ENCODE data around the gene PTH2. TPM values are rescaled to one million over a fixed set of nuclear protein-coding genes. Genes with fewer than 3 reads are reported as not detected.

The PTH2 gene
- total RNA-seq, 2 donors from 2014 or later, result not detected

DNA sequence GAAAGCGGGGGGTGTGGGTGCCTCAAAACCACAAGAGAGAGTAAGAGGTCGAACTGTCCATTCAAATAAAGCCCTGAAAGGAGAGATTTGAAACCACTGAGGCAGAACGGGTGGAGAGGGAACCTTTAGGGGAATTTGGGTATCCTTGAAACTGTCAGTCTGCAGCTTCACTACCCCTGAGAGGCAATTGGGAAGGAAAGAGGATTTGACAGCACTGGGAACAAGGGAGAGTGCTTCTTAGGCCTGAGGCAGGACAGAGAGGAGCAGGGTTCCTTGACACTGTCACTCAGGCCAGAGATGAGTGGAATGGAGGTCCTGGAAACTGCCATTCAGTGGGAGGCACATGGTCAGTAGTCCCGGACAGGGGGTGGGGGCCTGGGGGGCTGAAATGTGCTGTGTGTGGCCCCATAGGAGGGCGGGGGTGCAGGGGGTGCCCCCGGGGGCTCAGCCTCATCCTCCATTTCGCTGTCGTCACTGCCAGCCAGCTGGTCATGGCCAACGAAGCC lies 7.0 kb upstream of the PTH2 start:
- H3K27me3 Mint-ChIP-seq, result peaks cover 68% of the 10 kb centered on the region
- peaks cover 9% of the 10 kb centered on the region for H3K36me3 Mint-ChIP-seq (ENCODE audit: low read depth)
- H3K9me3 Mint-ChIP-seq, result no peaks in the 10 kb centered on the region
- H3K27ac Mint-ChIP-seq, result no peak overlapping the region
- no peak for ATAC-seq (replicated peaks)
- peaks cover 34% of the 10 kb centered on the region for H3K4me1 Mint-ChIP-seq
- no peak overlapping the region for H3K4me3 Mint-ChIP-seq

DNA sequence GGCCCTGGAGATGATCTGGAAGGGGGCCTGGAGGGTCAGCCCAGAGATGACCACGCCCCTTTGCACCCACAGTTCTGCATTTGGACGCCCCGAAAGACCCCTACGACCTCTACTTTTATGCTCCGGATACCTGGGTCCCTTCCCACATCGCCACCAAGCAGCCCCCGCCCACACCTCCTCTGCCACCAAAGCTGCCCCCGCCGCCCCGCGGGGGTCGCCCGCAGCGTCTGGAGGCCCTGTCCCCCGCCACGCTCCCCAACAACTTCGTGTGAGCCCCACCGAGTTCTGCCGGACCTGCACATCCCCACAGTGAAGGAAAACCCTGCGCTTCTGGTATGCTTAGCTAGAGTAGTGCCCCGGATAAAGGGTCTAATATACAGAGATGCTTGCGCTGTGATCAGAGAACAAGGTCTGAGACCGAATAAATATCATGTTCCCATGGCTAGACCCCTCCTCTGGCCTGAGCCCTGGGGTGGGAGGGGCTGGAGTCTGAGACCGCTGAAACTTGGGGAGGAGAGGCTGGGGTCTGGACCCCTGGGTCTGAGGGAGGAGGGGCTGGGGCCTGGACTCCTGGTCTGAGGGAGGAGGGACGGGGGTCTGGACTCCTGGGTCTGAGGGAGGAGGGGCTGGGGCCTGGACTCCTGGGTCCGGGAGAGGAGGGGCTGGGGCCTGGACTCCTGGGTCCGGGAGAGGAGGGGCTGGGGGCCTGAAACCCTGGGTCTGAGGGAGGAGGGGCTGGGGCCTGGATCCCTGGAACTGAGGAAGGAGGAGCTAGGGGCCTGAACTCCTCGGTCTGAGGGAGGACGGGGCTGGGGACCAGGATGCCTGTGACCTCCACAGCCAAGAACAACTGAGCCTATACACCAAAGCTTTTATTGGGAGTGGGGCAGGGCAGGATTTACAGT lies 5.6 kb upstream of the PTH2 start:
- Mint-ChIP-seq H3K4me1 (peaks cover 37% of the 10 kb centered on the region), H3K36me3 (ENCODE audit: low read depth) (peaks cover 9% of the 10 kb centered on the region), H3K27me3 (peaks cover 69% of the 10 kb centered on the region), H3K9me3 (no peaks in the 10 kb centered on the region), H3K27ac (no peak overlapping the region), H3K4me3 (peak overlapping the region; percentile 48)
- ATAC-seq (replicated peaks), result no peak

DNA sequence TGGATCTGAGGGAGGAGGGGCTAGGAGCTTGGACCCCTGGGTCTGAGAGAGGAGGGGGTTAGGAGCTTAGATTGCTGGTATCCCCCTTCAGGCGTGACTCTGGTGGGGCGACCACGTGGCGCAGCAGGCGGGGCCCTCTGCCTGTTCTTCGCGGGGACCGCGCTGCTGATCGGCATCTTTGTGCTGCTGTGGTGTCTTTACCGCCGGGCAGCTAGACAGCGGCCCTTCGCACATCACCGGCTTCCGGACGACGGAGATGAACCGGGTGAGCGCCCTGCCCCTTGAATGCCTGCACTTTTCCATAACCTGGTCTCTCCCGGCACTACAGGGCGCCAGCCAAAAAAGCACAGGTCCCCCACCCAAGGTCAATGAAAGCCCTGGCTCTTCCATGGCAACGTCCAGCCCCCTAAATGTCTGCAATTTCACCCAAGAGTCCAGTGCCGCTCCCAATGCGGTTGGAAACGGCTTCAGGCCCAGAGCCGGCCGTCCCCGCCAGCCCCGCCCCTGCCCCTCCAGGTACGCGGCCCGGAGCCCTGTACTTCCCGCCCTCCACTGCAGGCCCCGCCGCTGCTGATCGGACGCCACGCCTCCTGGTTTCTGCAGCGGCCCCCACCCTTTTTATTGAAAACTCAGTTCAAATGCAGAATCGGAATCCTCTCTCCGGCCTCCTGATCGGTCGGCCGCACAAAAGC lies 4.8 kb upstream of the PTH2 start:
- H3K27ac Mint-ChIP-seq, result no peak overlapping the region
- peak; percentile 30 for ATAC-seq (replicated peaks)
- H3K9me3 Mint-ChIP-seq, result no peaks in the 10 kb centered on the region
- H3K36me3 Mint-ChIP-seq (ENCODE audit: low read depth), result peaks cover 9% of the 10 kb centered on the region
- peaks cover 37% of the 10 kb centered on the region for H3K4me1 Mint-ChIP-seq
- peaks cover 69% of the 10 kb centered on the region for H3K27me3 Mint-ChIP-seq
- peak overlapping the region; percentile 48 for H3K4me3 Mint-ChIP-seq

DNA sequence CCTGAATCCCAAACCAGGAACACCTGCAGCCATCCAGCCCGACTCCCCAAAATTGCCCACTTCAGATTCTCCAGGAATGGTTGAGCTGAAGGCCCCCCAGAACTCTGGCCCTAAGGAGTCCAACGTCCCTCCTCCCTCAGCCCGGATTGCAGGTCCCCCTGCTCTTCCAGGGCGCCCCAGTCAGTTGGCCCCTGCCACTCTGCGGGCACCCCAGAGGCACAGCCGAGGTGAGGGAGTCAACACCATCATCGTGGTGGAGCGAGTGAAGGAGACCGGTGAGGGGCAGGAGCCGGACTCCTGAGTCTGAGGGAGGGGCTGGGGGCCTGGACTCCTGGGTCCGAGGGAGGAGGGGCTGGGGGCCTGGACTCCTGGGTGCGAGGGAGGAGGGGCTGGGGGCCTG lies 4.1 kb upstream of the PTH2 start:
- H3K4me1 Mint-ChIP-seq, result peaks cover 42% of the 10 kb centered on the region
- H3K36me3 Mint-ChIP-seq (ENCODE audit: low read depth), result peaks cover 9% of the 10 kb centered on the region
- H3K4me3 Mint-ChIP-seq, result peak overlapping the region; percentile 4
- no peak overlapping the region for H3K27ac Mint-ChIP-seq
- no peaks in the 10 kb centered on the region for H3K9me3 Mint-ChIP-seq
- no peak for ATAC-seq (replicated peaks)
- peaks cover 70% of the 10 kb centered on the region for H3K27me3 Mint-ChIP-seq

DNA sequence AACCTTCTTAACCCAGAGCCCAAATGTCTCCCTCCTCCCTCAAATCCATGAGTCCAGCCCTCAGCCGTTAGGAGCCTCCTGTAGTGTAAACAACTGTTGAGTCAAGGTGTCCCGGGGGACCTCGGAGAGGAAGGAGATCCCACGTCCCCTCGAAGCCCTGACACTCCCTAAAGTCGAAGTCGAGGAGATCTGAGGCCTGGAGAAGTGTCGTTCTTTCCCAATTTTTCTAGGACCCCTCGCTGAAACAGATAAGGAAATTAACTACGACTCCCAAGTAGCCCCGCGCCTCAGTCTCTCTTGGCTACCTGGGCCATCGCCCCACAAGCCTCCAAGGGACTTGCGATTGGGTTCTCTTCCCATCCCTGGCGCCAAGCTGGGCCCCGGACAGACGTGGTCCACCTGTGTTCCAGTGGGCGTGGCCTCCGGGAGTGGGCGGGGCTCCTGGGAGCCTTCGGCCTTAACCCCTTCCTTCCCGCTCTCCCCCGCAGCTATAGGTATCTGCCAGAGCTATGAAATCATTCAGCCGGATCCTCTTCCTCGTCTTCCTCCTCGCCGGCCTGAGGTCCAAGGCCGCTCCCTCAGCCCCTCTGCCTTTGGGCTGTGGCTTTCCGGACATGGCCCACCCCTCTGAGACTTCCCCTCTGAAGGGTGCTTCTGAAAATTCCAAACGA lies 2.8 kb upstream of the PTH2 start:
- H3K9me3 Mint-ChIP-seq, result no peaks in the 10 kb centered on the region
- H3K4me1 Mint-ChIP-seq, result peaks cover 46% of the 10 kb centered on the region
- H3K27ac Mint-ChIP-seq, result no peak overlapping the region
- peaks cover 9% of the 10 kb centered on the region for H3K36me3 Mint-ChIP-seq (ENCODE audit: low read depth)
- no peak overlapping the region for H3K4me3 Mint-ChIP-seq
- ATAC-seq (replicated peaks), result no peak
- H3K27me3 Mint-ChIP-seq, result peaks cover 76% of the 10 kb centered on the region

DNA sequence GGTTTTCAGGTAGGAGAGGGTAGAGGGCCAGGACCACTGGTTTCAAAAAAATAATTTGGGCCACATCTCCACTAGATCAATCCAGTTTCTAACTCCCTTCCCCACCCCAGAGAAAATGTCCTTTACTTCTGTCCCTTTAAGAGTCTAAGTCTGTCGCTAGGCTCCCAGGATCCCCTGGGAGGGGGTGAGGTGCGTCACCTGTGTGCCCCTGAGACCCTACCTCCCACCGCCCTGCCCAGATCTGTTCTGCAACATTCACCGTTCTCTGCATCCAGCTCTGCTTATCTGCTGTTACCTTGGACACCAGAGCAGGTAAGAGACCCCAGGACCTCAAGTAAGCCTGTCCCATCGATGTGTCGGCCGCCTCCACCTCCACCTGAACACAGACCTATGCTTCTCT lies 1.9 kb upstream of the PTH2 start, which contains the start of gene GFY:
Gene GFY (plus strand): TSS at position 211 of the 400 bp plus-strand sequence. CDS start 1,043 bp downstream, outside the sequence.
- ATAC-seq (replicated peaks), result no peak
- Mint-ChIP-seq H3K4me1 (peaks cover 39% of the 10 kb centered on the region), H3K27me3 (peaks cover 77% of the 10 kb centered on the region), H3K4me3 (peak within 1 kb of the TSS; percentile 60), H3K27ac (no peak within 1 kb of the TSS), H3K9me3 (no peaks in the 10 kb centered on the region), H3K36me3 (ENCODE audit: low read depth) (peaks cover 4% of the 10 kb centered on the region)

DNA sequence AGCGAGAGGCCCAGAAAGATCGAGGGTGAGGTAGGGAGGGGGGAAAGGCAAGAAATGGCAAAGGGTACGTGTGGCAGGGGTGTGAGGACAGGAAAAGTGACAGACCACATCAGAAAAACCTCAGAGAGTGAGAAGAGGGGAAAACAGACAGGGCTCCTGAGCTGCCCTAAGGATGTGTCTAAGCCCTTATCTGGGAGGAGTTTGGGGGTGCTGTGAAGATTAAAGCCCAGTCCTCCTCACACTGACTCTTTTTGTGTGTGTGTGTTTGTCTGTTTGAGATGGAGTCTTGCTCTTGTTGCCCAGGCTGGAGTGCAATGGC lies 703 bp upstream of the PTH2 start:
- H3K4me1 Mint-ChIP-seq, result peaks cover 39% of the 10 kb centered on the region
- no peaks in the 10 kb centered on the region for H3K9me3 Mint-ChIP-seq
- H3K27me3 Mint-ChIP-seq, result peaks cover 78% of the 10 kb centered on the region
- no peaks in the 10 kb centered on the region for H3K36me3 Mint-ChIP-seq (ENCODE audit: low read depth)
- peak overlapping the region; percentile 60 for H3K4me3 Mint-ChIP-seq
- H3K27ac Mint-ChIP-seq, result no peak overlapping the region
- ATAC-seq (replicated peaks), result no peak

DNA sequence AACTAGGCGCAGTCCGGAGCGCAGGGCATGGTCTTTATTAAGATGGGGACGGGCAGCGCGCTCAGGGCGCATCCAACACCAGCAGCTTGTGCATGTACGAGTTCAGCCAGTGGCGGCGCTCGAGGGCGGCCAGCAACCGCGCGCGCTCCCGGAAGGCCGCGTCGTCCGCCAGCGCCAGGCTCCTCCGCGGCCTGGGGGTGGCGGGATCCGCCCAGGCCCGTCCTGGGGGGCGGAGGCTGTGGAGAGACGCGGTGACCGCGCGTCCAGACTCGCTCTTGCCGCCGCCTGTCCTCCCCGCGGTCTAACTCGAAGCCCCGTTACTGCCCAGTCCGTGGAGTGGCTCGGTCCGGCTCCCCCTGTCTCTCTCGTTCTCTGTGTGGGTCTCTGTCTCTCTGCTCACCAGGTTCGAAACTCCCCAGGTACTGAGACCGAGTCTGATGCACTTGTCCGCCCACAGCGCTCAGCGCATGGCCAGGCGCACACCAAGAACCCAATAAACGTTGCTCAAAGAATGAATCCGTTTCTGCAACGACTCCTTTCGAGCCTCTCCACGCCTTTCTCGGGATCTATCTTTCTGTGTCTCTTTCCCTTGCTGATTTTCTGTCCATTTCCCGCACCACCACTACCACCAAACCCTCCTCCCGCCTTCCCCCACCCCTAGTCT lies 702 bp downstream of the PTH2 start:
- H3K9me3 Mint-ChIP-seq, result no peaks in the 10 kb centered on the region
- H3K4me3 Mint-ChIP-seq, result peak overlapping the region; percentile 60
- no peak overlapping the region for H3K27ac Mint-ChIP-seq
- no peaks in the 10 kb centered on the region for H3K36me3 Mint-ChIP-seq (ENCODE audit: low read depth)
- ATAC-seq (replicated peaks), result peak; percentile 81
- H3K27me3 Mint-ChIP-seq, result peaks cover 76% of the 10 kb centered on the region
- H3K4me1 Mint-ChIP-seq, result peaks cover 39% of the 10 kb centered on the region

DNA sequence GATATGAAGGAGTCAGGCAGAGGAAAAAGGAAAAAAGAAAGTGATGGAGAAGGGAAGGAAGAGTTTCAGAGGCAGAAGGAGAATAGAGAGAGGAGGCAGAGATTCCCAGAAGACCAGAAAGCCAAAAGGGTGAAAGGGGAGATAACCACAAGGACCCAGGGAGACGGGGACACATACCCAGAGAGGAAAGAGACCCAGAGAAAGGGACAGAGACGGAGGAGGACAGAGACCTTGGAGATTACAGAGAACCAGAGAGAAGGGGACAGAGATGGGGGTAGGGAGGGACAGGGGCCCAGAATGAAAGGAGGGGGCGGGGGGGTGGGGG lies 1.4 kb downstream of the PTH2 start:
- H3K4me1 Mint-ChIP-seq, result peaks cover 34% of the 10 kb centered on the region

DNA sequence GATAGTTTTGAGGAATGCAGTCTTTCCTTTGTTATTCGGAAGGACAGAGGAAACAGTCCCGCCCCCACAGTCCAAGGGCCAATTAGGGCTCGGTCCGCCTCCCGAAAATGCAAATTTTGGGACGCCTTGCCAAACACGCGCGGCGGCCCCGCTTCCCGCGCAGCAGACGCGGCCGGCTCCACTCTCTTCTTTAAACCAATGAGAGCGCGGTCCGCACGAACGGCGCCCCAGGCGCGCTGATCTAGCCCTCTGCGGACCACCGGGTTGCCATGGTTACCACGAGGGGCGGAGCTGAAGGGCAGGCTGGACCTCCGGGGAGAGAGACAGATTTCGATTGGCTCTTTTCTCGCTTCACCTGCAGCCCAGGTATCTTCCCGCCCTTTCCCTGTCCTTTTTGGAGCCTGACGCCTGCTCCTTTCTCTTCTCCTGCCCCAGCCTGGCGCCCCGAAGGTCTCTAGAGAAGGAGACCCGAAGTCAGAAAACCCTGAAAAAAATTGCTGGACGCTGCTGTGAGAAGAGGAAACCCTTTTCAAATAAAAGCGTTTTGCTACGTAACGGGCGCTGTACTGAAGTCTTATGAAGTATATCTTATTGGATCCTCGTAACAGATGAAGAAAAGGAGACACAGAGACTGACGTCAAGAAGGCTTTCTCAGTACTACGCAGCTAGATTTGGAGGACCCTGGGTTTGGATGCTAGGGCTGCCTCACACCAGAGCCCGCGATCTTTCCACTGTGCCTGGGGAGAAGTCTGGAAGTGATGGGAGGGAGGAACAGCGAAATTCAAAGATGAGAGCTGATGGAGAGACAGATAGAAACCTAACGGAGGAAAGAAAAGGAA lies 2.0 kb downstream of the PTH2 start:
- ATAC-seq (replicated peaks), result peak; percentile 38
- Mint-ChIP-seq H3K36me3 (ENCODE audit: low read depth) (no peaks in the 10 kb centered on the region), H3K27ac (no peak overlapping the region), H3K27me3 (peaks cover 67% of the 10 kb centered on the region), H3K4me3 (peak overlapping the region; percentile 60), H3K9me3 (no peaks in the 10 kb centered on the region), H3K4me1 (peaks cover 28% of the 10 kb centered on the region)

More for the DNA sequence above, 1.4 kb downstream of the PTH2 start:
- H3K27ac Mint-ChIP-seq, result no peak overlapping the region
- peaks cover 73% of the 10 kb centered on the region for H3K27me3 Mint-ChIP-seq
- H3K36me3 Mint-ChIP-seq (ENCODE audit: low read depth), result no peaks in the 10 kb centered on the region
- H3K9me3 Mint-ChIP-seq, result no peaks in the 10 kb centered on the region
- peak overlapping the region; percentile 60 for H3K4me3 Mint-ChIP-seq
- no peak for ATAC-seq (replicated peaks)

DNA sequence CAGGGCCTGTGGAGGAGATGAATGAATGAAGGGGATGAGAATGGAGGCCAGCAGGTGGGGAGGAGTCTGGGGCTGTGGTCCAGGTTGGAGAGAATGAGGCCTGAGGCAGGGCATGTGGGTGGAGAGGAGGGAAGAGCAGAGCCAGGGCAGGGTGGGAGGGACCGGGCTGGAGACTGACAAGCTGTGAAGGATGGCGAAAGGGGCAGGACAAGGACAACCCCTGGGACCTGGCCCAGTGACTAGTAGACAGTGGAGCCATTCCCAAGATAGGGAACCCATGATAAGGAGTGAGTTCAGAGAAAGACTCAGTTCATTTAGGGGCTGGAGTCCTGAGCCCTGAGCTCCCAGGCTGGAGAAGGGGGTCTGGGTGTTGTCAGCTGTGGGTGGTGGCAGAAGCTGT lies 3.0 kb downstream of the PTH2 start:
- peaks cover 58% of the 10 kb centered on the region for H3K27me3 Mint-ChIP-seq
- no peaks in the 10 kb centered on the region for H3K9me3 Mint-ChIP-seq
- peaks cover 28% of the 10 kb centered on the region for H3K4me1 Mint-ChIP-seq
- H3K4me3 Mint-ChIP-seq, result no peak overlapping the region
- H3K27ac Mint-ChIP-seq, result no peak overlapping the region
- ATAC-seq (replicated peaks), result no peak
- no peaks in the 10 kb centered on the region for H3K36me3 Mint-ChIP-seq (ENCODE audit: low read depth)

DNA sequence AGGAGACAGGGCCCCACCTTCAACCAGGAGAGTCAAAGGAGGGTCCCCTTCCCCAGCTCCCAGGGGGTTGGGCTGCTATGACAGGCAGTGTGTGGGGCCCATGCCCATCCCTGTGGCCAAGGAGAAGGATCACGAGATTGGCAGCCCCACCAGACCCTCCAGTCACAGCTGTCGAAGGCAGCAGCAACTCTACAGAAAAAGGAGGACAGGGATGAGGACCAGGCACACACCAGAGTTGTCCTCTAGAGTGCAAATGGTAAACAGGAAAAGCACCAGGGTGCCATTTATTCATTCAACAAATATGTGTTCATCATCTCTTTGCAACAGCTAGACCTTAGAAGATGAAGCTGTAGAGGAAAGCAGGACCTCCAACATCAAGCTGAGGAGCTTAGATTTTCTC lies 4.1 kb downstream of the PTH2 start:
- no peak for ATAC-seq (replicated peaks)
- Mint-ChIP-seq H3K4me3 (no peak overlapping the region), H3K4me1 (peaks cover 28% of the 10 kb centered on the region), H3K27me3 (peaks cover 52% of the 10 kb centered on the region), H3K9me3 (no peaks in the 10 kb centered on the region), H3K36me3 (ENCODE audit: low read depth) (no peaks in the 10 kb centered on the region), H3K27ac (no peak overlapping the region)

DNA sequence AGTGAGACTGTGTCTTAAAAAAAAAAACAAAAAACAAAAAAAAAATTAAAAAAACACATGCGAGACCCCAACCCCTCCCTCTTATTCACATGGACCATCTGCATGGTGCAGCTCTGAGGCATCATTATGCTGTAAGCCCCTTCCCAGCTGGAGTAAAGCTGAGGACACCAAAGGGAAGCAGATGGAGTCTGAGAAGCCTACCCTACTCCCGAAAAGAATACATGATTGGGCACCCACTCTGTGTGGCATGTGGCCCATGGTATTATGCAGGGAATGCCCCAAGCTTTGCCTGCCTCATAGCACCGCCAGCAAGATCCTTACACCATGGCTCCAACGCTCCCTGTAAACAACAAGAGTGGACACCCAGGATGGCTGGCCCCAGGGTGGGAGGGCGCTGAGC lies 4.7 kb downstream of the PTH2 start:
- H3K27me3 Mint-ChIP-seq, result peaks cover 46% of the 10 kb centered on the region
- ATAC-seq (replicated peaks), result no peak
- H3K4me1 Mint-ChIP-seq, result peaks cover 22% of the 10 kb centered on the region
- H3K4me3 Mint-ChIP-seq, result no peak overlapping the region
- H3K36me3 Mint-ChIP-seq (ENCODE audit: low read depth), result no peaks in the 10 kb centered on the region
- H3K9me3 Mint-ChIP-seq, result no peaks in the 10 kb centered on the region
- no peak overlapping the region for H3K27ac Mint-ChIP-seq
